H7 (cell line): ENCODE data around the gene SMNDC1. TPM values are rescaled to one million over a fixed set of nuclear protein-coding genes. Genes with fewer than 3 reads are reported as not detected.
A peak's percentile ranks its signal among the peaks of the same experiment; 100 is the strongest.
"Not testable (repeated sequence)": the region's sequence is repeated elsewhere in the genome, so short reads cannot be mapped to it uniquely, and the experiment has no call there.

Experiments used
- DNase-seq: peaks from one replicate; pipeline ENCODE4 v3.0.0; 2012
- H3K27me3 ChIP-seq: 2 replicates; pipeline ENCODE4 v1.6.0; 2011; ENCODE audit warnings: mild to moderate bottlenecking, low read length; ENCODE audit not compliant: control insufficient read depth, insufficient read depth
- H3K36me3 ChIP-seq: replicated peaks from 2 replicates; pipeline ENCODE4 v1.5.1; 2011; ENCODE audit warnings: low read length; ENCODE audit not compliant: control insufficient read depth, insufficient read depth
- H3K4me3 ChIP-seq: 2 replicates; pipeline ENCODE4 v1.5.1; 2011; ENCODE audit warnings: low read depth, mild to moderate bottlenecking, control low read depth, low read length, moderate library complexity; ENCODE audit not compliant: insufficient read depth
- total RNA-seq: library from RNA; depleted of rRNA; stranded (reverse); fragments of >200 nt; shearing (Covaris generic); gene quantifications from 2 replicates; pipeline ENCODE4 v1.2.3, GENCODE V29; 2014

The SMNDC1 gene
- total RNA-seq, 1 experiment from 2014 or later: 9.1 TPM

- Histone ChIP-seq H3K27me3 (no peaks in the 10 kb centered on the region), H3K4me3 (no peak overlapping the region), H3K36me3 (no peaks in the 10 kb centered on the region)
- no peak for DNase-seq
Observed at GRCh38 chr10:110337401-110337800, 32.7 kb upstream of the SMNDC1 start.

GRCh38 chr10:110336111-110336721, 31.5 kb upstream of the SMNDC1 start:
- Histone ChIP-seq H3K4me3 (no peak overlapping the region), H3K36me3 (no peaks in the 10 kb centered on the region), H3K27me3 (no peaks in the 10 kb centered on the region)
- DNase-seq: peak; percentile 62

DNA sequence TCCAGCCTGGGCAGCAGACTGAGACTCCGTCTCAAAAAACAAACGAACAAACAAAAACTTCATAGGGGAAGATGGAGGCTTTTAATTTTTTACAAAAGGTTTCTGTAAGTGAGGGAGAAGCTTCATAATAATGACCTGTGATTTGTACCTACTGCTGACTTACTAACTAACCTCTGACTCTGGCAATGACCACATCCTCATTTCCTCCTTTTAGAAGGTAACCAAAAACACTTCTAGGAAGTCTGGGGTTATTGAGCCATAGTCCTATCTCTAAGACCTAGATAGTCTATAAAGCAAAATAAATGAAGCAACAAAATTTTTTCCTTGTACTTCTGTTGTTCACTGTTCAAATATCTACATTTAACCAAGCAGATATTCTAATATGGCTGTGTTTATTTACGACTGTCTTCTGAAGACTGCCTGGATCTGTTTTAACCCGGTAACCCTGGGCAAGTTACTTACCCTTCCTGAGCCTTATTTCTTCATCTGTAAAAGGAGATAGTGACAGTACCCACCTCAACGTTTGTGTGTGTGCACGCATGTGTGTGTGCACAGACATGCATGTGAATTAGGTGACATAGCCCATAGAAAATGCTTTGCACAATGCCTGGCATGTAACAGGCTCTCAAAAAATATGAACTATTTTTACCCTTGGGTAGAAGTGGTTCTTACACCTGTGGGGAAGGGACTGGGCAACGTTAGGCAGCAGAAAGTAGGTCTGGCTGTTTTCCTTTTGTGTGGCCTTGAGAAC, 30.8 kb upstream of the SMNDC1 start:
- Histone ChIP-seq H3K4me3 (no peak overlapping the region), H3K27me3 (no peaks in the 10 kb centered on the region), H3K36me3 (no peaks in the 10 kb centered on the region)
- no peak for DNase-seq

GRCh38 chr10:110334061-110334656, 29.4 kb upstream of the SMNDC1 start:
- DNase-seq: no peak
- no peaks in the 10 kb centered on the region for H3K36me3 ChIP-seq
- no peak overlapping the region for H3K4me3 ChIP-seq

GRCh38 chr10:110331226-110331795, 26.6 kb upstream of the SMNDC1 start:
- H3K36me3 ChIP-seq, H3K27me3 ChIP-seq, H3K4me3 ChIP-seq, DNase-seq: not testable (repeated sequence)

More at GRCh38 chr10:110334061-110334656, 29.4 kb upstream of the SMNDC1 start:
- H3K27me3 ChIP-seq: no peaks in the 10 kb centered on the region

DNA sequence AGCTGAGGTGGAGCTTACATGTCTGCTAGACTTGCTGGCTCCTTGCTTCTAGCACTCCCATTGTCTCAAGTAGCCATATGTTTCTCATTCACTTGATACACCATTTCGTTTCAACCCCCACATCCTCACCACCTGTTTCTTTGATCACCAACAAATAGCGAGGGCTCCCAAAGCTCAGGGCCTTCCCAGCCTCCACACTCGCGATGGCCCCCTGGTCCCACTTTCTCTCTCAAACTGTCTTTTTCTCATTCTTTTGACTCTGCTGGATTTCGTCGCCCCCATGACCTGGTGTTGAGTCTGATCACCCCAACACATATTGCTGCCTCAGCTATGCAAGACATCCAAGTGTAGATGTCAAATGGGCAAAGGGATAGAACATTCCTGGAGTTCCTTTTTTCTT, 26.0 kb upstream of the SMNDC1 start:
- Histone ChIP-seq H3K4me3 (no peak overlapping the region), H3K36me3 (no peaks in the 10 kb centered on the region), H3K27me3 (no peaks in the 10 kb centered on the region)
- no peak for DNase-seq

- H3K4me3 ChIP-seq: no peak overlapping the region
- H3K27me3 ChIP-seq: no peaks in the 10 kb centered on the region
- H3K36me3 ChIP-seq: no peaks in the 10 kb centered on the region
- no peak for DNase-seq
Observed at GRCh38 chr10:110327262-110327914, 22.7 kb upstream of the SMNDC1 start.

GRCh38 chr10:110326351-110327032, 21.8 kb upstream of the SMNDC1 start:
- DNase-seq: no peak
- Histone ChIP-seq H3K36me3 (no peaks in the 10 kb centered on the region), H3K27me3 (no peaks in the 10 kb centered on the region), H3K4me3 (no peak overlapping the region)

DNA sequence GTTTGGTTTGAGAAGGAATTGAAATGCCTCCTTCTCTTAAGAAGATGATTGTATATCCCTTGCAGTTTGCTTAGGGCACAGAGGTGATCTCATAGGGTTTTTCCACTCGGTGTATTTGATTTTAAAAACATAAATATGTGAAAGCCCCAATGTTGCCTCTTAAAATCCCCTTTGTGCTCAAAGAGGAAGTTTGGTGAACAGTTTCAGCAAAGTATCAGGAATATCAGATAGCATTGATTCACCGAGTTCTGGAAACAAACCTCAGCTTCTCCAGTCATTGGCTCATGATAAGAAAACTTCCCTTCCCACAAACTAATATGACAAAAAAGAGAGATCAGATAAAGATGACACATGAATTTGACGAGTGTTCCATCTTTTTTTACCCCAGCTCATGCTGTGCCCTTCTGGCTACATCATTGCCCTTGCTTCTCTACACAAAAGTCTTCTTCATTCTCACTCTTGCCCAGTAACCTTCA, 20.1 kb upstream of the SMNDC1 start:
- no peak for DNase-seq
- H3K27me3 ChIP-seq: no peaks in the 10 kb centered on the region
- no peak overlapping the region for H3K4me3 ChIP-seq
- H3K36me3 ChIP-seq: no peaks in the 10 kb centered on the region

- H3K4me3 ChIP-seq: no peak overlapping the region
- H3K27me3 ChIP-seq: no peaks in the 10 kb centered on the region
- DNase-seq: no peak
- H3K36me3 ChIP-seq: no peaks in the 10 kb centered on the region
Observed at GRCh38 chr10:110324201-110324804, 19.6 kb upstream of the SMNDC1 start.

DNA sequence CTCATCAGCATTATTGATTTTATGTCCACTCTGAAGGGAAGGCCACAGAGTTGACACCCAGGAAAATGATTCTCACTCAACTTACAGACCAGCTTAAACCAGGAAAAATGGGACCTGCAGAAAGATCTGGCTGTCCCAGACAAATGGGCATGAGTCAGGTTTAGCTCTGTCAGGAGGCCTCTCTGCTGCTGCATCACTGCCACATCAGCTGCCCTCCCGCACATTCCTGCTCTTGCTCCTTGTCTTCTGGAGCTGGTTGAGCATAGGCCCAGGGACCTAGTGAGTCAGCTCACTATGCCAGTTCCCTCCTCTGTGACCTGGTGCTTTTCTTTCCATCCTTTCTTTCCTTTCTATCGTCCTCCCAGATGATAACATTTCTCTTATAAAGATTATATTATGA, 18.8 kb upstream of the SMNDC1 start:
- DNase-seq: no peak
- no peak overlapping the region for H3K4me3 ChIP-seq
- H3K27me3 ChIP-seq: no peaks in the 10 kb centered on the region
- no peaks in the 10 kb centered on the region for H3K36me3 ChIP-seq

- Histone ChIP-seq H3K27me3 (no peaks in the 10 kb centered on the region), H3K36me3 (no peaks in the 10 kb centered on the region), H3K4me3 (no peak overlapping the region)
- no peak for DNase-seq
Observed at GRCh38 chr10:110321869-110322620, 17.3 kb upstream of the SMNDC1 start.
